GM18502 (cell line): ENCODE results near the gene CHCHD6.

ENCODE experiments used
- ATAC-seq: cut with Tn5 transposase; IDR thresholded peaks from one replicate; pipeline ENCODE4 v1.9.1; 2021; ENCODE audit warnings: mild to moderate bottlenecking; ENCODE audit not compliant: unreplicated experiment, poor library complexity

Gene CHCHD6

GRCh38 chr3:126964950-126965349, 260.9 kb downstream of the CHCHD6 start:
- ATAC-seq: no peak

DNA sequence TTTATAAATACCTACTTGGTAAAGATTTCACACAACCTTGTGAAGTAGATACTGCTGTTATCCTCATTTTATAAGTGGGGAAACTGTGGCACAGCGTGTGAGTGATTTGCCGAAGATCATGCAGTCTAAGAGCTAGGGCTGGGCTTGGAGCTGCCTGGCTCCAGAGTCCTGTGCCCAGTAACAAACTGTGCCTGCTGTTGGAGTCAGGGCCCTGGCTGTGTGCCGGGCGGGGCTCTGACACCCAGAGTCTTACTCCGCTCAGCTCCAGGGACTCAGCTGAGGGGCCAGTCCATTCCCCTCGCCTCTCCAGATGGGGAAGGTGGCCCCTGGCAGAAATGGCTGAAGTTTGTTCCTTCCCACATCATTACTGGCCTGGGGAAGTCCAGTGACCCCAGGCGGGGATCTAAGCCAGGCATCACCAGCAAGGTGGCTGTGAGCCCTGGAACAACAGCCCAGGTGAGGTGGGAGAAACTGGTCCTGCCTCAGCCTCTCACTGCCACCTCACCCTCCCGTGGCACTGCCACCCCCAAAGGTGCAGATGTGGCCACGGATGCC, 261.6 kb downstream of the CHCHD6 start:
- no peak for ATAC-seq

DNA sequence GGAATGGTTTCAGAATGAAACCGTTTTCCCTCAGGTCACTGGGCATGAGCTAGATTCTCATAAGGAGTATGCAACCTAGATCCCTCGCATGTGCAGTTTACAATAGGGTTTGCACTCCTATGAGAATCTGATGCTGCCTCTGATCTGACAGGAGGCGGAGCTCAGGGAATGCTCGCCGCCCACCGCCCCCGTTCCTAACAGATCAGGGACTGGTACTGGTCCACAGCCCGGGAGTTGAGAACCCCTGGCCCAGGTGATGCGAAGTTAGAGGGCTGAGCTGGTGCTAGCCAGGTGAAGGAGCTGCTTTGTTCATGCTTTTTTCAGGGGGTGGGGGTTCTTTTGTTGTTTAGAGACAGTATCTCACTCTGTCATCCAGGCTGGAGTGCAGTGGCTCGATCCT, 263.3 kb downstream of the CHCHD6 start:
- no peak for ATAC-seq

- ATAC-seq: no peak
Observed at GRCh38 chr3:126968391-126969390, 264.7 kb downstream of the CHCHD6 start.

DNA sequence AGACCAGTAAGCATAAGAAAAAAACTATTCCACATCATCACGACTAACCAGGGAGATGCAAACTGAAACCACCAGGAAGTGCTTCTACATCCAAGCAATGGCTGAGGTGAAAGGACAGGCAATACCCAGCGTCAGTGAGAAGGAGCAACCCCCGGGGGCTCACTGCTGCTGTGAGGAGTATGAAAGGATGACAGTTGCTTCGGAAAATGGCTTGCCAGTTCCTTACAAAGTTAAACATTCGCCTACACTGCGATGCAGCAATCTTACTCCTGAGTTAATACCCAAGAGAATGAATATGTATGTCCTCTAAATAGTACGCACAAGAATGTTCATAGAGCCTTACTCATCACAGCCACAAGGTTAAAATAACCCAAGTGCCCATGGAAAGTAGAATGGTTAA, 265.5 kb downstream of the CHCHD6 start:
- ATAC-seq: no peak

DNA sequence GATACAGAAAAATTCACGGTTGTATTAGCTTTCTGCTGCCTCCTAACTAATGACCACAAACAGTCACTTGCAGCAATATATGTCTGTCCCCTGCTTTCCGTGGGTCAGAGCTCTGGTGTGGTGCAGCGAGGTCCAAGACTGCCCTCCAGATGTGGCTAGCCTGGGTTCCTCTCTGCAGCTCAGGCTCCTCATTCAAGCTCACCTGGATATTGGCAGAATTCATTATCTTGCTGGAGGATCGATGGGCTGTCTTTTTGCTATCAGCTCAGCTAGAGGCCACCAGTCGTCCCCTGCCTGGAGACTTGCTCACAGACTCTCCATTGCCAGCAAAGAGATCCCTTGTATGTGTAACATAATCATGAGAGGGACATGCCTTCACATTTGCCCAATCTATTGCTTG, 266.1 kb downstream of the CHCHD6 start:
- ATAC-seq: no peak

DNA sequence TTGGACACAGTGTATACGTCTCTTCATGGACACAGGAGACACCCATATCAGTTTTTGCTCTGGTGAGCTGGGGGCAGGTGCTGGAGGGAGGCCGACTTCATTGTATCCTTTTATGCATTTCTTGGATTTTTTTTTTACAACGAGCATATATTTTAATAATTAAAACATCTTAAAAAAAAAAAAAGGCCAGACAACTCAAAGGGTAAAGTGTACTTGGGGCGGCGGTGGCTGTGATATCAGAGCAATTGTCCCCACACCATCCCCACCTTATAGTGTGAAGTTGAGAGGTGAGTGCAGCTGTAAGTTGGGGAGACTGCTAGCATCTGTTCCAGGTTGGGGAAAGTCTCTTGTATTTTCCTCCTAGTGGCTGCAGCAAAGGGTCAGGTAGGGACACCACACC, 266.9 kb downstream of the CHCHD6 start:
- no peak for ATAC-seq

DNA sequence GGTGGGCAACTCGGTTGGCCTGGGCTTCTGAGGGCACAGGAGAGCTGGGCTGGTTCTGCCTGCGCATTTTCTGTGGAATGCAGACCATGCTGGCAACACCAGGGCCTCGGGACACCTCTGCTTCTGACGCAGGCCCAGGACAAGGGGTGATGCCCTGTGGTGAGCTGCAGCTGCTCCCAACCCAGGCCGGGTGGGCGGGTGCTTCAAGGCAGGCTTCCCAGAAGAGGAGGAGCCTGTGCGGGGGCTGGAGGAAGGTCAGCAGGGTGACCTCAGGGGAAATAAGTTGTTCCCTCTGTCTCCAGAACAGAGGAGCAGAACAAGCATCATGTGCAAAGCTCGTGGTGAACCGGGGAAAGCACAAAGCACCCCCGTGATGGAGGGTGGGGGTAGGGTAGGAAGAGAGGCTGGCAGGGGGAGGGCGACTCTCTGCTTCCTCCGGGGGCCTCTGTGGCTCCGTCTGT, 267.9 kb downstream of the CHCHD6 start:
- no peak for ATAC-seq

GRCh38 chr3:126972866-126973265, 268.8 kb downstream of the CHCHD6 start:
- no peak for ATAC-seq

- ATAC-seq: no peak
Observed at GRCh38 chr3:126973814-126974213, 269.8 kb downstream of the CHCHD6 start.

- ATAC-seq: no peak
Observed at GRCh38 chr3:126974756-126975155, 270.7 kb downstream of the CHCHD6 start.

GRCh38 chr3:126976906-126977305, 272.9 kb downstream of the CHCHD6 start:
- no peak for ATAC-seq

GRCh38 chr3:126977821-126978220, 273.8 kb downstream of the CHCHD6 start:
- ATAC-seq: no peak

GRCh38 chr3:126978291-126978690, 274.3 kb downstream of the CHCHD6 start:
- ATAC-seq: no peak

DNA sequence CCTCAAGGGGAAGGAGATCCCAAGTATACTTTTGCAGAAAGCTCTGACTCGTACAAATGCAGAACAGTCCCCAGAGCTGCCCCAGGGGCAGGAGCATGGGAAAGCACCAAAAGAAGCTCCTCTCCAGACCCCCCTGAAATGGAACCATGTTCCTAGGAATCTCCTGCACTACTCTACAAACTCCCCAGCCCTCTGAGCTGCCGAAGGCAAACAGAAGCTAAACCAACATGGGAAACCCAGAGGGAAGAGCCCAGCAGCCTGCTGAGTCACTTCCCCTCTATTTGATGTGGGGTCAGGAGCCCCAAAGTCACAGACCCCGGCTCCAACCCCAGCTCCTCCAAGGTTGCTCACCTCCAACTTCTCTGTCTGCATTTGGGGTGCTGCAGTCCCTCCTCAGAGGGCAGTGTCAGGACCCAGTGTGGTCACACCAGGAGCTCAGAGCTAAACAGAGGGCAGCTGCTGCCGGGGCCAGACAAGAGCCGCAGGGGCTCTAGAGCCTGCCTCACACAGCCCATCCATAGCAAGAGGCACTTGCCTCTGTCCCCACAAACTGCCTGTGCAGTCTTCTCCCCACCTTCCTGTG, 275.1 kb downstream of the CHCHD6 start:
- ATAC-seq: no peak

DNA sequence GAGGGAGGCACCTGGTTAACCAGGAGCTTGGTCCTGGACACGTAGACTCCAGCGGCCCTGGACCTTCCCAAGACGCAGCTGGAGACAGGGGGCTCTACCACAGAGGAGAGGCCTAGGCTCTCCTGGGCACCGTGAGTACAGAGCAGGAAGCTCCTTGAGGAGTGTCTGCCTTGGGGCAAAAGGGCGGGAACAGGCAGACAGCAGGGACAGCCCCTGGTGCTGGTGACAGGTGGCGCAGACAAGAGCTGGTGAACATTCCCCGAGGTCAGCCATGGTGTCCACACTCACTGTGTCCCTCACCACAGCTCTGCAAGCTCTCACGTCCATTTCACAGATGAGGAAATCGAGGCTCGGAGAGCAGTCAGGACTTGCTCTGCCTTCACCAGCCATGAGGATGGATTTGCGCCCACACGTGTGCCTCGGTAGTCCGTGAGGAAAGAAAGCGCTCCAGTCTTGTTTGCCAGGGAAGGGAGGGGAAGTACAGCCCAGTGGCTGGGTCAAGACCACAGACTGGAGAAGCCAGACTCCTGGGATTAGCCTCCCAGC, 276.3 kb downstream of the CHCHD6 start:
- no peak for ATAC-seq

GRCh38 chr3:126982126-126982470, 278.1 kb downstream of the CHCHD6 start:
- peak; percentile 42 for ATAC-seq

DNA sequence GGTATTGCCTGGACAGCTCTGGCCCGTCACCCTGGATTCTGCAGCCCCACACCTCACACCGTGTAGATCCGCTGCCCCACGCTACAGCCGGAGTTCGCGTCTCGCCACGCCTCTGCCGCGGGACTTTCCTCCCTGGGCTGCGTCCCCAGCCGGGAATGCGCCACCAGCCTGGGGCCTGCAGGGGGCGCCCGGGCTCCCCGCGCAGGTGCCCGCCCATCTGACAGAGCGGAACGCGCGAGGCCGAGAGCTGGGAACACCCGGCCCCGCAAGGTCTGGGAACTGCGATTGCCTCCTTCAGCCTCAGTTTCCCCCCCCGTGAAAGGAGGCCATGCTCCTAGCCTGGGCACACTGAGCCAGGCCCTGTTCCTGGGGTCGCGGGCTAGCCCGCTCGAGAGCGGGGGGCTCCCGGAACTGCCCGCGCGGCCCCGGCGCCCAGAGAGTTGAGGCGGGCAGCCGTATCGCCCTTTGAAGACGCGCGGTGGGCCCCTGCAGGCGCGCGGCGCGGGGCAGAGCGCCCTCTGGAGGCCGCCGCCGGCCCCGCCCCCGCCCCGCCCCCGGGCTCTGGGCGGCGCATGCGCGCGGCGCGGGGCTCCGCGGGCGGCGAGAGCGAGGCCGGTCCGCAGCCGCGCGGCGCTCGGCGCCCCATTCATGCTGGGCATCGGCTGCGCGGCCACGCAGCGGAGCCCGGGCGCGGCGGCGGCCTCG, 278.6 kb downstream of the CHCHD6 start, which contains the start of gene PLXNA1:
Gene PLXNA1 (plus strand): TSS at position 645 of the 705 bp plus-strand sequence. CDS start 5,479 bp downstream, outside the sequence.
- peak; percentile 73 for ATAC-seq

DNA sequence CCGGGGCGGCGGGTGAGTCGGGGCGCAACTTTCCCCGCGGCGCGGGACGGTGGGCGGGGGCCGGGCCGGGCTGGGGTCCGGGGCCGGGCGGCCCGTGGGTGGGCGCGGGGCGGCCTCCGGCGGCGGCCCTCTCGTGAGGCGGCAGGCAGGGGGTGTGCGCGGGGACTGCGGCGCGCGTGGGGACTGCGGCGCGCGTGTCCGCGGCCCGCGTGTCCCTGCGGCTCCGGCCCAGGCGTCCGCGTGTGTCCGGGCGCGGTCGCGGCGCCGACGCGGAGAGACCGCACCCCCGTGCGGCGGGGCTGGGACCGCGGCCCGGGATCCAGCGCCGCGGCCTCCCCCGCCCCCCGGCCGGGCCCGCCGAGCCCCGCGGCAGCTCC, 279.2 kb downstream of the CHCHD6 start:
- peak; percentile 3 for ATAC-seq

- no peak for ATAC-seq
Observed at GRCh38 chr3:126983653-126984390, 279.8 kb downstream of the CHCHD6 start.
